A172 (cell line): ENCODE data around the gene EXOSC1. TPM values are rescaled to one million over a fixed set of nuclear protein-coding genes. Genes with fewer than 3 reads are reported as not detected.
"Not testable (repeated sequence)": the region's sequence is repeated elsewhere in the genome, so short reads cannot be mapped to it uniquely, and the experiment has no call there.

ENCODE experiments used
- DNase-seq: peaks from one replicate; pipeline ENCODE4 v3.0.0-alpha.2; 2015; ENCODE audit warnings: low spot score
- total RNA-seq: library from RNA; depleted of rRNA; stranded (reverse); fragments of >200 nt; shearing (Covaris generic); gene quantifications from 2 replicates; pipeline ENCODE4 v1.2.3, GENCODE V29; 2014; rRNA removed

Gene EXOSC1, protein sequence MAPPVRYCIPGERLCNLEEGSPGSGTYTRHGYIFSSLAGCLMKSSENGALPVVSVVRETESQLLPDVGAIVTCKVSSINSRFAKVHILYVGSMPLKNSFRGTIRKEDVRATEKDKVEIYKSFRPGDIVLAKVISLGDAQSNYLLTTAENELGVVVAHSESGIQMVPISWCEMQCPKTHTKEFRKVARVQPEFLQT
- 101 and 116 TPM in 2 replicates for total RNA-seq

DNA sequence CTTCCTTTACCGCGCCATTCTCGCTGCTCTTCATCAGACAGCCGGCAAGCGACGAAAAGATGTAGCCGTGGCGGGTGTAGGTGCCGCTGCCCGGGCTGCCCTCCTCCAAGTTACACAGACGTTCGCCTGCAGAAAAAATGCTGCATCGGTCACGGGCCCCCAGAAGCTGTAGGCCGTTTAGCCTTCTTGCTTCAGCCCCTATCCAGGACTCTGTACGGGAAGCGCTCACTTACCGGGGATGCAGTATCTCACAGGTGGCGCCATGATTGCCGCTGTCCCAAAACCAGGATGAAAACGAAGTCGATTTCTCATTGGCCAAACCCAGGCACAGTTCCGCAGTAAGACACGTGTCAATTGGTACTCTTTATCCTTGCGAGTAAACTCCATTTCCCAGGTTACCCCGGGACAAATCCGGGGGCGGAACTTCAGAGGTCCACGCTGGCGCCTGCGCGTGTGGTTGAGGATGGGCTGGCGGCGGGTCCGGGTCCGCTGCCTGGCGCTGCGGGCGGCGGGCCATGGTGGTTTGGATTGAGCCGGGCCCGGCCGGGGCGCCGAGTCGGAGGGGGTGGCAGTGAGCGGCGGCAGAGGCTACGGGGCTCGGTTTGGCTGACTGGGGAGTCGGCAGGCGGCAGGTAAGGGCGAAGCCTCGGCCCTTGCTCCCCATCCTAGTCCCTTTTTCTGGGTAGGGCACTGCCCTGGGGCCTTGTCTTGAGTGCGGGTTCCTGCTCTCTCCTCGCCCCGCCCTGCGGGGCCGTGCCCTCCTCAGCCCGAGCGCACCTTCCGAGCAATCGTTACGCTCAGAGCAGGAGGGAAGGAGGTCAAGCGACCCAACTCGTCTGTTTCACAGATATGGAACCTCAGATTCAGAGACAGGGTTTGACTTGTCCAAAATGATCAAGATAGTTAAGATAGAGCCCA, at the start of gene EXOSC1, which contains the start of gene ZDHHC16:
Gene EXOSC1 (minus strand): TSS at position 285 of the 918 bp plus-strand sequence. CDS start 21 bp downstream, at position 264.
Gene ZDHHC16 (plus strand): TSS at position 454 of the 918 bp plus-strand sequence. CDS start 5,501 bp downstream, outside the sequence.
- DNase-seq = peak; percentile 93

DNA sequence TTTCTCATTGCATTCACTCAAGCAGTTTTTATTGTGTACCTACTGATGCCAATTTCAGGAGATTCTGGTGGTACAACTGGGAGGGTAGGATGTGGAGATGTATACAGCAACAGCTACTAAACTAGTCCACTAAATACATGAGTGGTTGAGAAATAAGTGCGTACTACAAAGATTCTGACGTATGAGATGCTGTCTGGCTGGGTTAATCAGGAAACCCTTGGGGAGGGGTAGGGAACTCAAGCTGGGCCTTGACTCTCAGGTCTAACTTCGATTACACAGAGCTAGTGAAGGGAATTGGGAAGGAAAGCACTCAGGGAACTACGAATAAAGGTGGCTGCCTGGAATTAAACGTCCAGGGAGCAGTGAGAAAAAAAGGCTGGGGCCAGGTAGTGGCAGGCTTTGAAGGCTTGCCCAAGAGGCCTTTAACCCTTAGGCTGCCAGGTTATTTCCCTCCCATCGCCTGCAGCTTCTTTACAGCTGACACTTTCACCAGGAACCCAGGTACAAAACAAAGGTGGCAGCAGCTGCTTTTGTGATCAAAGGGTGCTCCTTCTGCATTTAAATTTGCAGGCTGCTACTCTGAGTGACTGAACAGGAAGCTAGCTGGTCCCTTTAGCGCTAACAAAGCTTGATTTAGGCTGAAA, 49.2 kb upstream of the EXOSC1 start:
- no peak for DNase-seq

DNA sequence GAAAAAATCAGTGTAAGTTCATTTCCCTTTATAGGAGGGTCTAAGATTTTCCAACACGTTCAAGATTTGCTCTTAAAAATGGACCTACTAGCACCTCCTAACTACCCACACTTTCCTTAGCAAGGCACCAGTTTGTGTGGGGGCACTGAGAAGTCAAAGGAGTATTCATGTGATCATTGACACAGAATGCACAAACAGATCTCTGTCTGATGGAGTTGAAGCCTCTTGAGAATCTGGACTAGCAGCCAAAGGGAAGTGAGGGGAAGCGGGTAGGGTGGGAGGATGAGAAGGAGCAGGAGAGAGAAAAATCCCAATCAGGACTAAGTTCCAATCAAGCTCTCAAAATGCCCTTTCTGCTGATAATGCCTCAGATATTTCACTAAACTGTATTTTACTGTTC, 48.3 kb upstream of the EXOSC1 start:
- DNase-seq = no peak

DNA sequence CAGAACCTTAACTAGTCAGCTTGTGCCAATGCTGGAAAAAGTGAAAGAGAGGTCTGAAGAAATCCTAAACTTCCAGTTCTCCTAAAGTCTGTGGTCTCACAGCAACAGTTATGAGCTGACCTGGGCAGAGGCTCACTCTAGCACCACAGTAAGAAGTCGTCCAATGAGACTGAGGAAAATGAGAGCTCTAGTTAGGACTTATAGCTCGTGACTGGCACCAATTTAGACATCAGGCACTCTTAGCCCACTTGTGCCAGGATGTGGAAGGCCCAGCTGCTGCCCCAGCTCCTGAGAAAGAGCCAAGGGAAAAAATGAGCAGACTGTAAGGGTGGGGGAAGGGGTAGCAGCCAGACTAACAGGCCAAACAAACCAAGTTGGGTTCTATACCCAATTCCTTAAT, 44.8 kb upstream of the EXOSC1 start:
- DNase-seq = no peak

DNA sequence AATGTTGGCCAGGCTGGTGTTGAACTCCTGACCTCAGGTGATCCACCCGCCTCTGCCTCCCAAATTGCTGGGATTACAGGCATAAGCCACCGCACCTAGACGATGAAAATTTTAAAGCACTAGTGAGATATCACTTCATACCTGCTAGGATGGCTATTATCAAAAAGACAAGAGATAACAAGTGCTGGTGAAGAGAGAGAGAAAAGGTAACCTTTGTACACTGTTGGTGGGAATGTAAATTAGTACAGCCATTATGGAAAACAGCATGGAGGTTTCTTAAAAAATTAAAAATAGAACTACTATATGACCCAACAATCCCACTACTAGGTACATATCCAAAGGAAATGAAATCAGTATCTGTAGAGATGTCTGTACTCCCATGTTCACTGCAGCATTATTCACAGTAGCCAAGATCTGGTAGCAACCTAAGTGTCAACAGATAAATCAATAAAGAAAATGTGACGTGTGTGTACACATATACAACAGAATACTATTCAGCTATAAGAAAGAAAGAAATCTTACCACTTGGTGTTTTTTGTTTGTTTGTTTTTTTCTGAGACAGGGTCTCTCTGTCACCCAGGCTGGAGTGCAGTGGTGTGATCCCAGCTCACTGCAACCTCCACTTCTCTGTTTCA, 40.0 kb upstream of the EXOSC1 start:
- DNase-seq = no peak

DNA sequence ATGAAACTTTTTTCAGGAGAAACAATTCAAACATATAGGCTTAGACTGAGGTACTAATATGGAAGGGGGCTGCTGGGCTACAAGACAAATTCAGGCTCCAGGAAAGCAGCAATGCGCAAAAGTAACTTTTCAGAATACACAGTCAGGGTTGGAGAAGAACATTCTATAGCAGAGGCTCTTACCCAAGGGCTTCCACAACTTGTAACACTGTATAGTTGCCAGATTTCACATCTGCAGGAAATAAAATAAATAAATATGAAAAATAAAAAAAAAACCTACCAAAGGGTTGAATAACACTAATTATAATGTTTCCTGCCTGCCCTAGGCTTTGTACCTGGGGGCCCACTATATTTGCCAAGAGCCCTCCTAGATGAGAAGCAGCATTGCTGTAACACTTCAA, 38.1 kb upstream of the EXOSC1 start:
- no peak for DNase-seq

DNA sequence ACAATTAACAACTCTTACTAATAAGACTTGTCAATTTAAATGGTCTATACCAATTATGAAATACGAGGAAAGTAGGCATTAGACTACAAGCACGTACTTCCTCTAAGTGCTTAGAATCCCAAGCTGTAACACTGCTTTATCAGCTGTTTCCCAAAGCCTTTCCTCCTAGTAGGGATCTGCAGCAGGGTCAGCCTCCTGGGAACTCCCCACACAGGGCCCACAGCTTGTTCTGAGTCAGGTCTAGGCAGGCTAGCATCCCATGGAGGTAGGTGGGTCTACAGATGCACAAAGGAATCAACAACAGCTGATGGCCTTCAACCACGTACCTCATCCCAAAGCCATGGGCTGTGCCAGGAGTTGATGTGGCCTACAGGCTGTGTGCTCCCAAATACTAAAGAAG, 37.7 kb upstream of the EXOSC1 start:
- no peak for DNase-seq

DNA sequence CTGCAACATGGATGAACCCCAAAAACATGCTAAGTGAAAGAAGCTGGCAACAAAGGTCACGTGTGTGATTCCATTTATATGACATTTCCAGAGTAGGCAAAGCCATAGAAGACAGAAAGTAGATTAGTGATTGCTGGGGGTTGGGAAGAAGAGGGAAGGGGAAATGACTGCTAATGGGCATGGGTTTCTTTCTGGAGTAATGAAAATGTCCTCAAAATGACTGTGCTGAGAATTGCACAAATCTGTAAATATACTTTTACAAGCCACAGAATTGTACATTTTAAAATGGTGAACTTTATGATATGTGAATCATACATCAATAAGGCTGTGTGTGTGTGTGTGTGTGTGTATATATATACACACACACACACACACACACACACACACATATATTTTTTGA, 36.6 kb upstream of the EXOSC1 start:
- DNase-seq = no peak

DNA sequence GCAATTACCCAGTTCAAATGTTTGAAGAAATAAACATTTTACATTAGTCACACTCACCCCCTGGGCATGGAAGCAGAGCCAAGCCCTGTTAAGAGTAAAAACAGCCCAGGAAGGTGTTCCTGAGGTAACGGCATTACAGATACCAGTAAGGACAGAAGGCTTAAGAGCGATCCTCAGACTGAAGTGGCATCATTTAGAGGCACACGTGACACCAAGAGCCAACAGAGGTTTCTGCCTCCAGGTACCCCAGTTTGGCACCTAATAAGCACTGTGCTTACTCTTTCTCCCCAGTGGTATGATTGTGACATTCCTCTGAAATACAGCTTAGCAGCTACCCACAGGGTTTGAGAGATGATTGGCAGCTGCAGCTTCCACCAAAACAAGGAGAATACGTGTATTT, 35.3 kb upstream of the EXOSC1 start:
- DNase-seq = no peak

DNA sequence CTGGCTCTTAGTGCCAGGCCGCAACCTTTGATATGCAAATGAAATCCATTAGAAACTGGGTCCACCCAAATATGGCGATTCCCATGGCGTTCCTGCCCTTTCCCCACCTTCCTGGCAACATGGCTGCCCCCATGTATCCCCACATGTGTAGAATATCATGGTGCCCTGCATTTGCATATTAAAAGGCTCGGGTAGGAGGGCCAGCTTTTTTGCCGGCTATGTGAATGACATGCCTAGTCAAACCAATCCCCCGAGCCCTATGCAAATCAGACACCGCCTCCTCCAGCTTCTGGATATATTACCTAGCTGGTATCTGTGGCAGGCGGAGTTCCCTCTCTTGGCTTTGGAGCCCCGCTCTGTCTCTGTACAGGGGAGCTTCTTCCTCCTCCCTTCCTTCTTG, 34.1 kb upstream of the EXOSC1 start:
- DNase-seq = no peak

DNA sequence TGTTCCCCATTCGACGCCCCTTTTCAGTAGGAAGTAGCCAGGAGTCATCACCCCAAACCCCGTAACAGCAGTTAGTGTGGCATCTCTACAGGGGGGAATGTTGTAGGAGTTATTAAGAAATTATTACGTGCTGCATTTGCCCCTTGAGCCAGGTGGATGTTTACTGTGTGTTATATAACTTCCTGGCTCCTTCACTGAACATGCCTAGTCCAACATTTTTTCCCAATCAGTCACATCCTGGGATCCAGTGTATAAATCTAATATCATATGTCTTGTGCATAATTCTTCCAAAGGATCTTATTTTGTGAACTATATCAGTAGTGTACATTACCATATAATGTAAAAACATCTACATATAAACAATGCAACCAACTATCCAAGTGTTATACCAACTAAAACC, 33.6 kb upstream of the EXOSC1 start:
- DNase-seq = not testable (repeated sequence)

DNA sequence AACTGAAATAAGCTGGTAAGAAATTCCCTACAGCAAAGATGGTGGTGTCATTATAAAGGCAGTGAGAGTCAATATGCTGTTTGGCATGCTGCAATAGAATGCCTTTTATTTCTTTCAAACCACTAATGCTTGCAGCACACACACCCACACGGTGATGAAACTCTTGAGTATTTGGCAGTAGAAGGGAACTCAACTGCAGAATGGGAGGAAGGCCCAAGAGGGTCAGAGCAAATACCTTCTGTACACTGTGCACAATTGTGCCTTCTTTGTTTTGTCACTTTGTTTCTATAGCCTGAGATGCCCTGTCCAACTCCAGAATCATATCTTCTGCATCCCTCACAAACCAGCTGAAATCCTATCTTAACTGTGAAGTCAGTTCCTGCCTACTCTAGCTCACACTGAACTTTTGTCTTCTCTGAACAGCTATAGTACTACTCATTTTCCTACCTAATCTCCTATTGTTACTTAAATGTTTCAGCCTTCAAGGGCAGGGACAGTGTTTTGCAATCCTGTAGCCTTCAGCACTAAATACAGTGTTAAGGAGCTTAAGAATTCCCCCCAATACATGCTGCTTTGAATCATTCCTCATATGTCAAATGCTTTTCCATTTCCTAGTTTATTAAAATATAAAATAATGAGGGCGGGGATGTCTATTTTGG, 30.3 kb upstream of the EXOSC1 start:
- no peak for DNase-seq

DNA sequence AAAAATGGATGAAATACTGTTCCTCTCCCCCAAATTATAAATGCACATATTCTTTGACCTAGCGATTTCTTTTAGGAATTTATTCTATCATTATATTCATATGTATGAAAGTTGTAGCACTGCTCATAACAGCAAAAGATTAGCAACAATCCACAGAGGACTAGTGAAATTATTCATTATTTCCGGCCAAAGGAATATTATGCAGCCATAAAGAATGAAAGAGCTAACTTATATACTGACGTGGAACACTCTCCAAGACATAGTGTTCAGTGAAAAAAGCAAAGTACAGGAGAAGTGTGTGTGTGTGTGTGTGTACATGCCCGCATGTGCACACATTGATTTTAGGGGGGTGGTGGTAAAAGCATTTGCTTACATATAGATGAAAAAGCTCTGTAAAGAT, 29.1 kb upstream of the EXOSC1 start:
- no peak for DNase-seq

DNA sequence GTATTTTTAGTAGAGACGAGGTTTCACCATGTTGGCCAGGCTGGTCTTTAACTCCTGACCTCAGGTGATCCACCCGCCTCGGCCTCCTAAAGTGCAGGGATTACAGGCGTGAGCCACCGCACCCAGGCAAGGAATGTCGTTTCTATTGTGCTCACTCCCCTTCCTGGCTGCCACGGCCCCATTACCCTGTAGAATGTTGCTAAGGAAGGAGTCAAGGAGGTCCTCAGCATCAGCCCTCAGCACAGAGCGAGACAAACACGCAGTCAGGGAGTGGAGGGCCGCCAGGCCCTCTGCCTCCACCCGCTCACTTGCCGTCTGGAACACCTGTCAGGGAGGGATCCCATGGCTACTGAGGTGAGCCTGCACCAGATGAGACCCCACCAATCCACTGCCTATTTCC, 23.0 kb upstream of the EXOSC1 start:
- not testable (repeated sequence) for DNase-seq

DNA sequence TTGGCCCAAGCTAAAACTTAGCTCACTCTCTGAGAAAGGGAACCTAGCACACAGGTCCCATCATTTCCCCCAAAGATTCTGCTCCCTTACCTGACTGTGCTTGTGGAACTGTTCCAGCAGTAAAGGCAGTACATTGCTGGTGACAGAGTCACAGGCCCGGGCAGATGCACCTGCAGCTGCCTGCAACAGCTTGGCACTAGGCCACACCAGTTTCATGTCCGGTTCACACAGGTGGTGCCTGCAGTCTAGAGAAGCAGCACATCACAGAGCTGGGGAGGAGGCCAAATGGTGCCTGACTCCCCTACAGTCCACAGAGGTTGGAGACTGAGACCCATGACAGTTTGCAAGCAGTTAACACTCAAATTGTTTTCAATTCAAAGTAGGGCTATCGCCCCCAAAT, 22.4 kb upstream of the EXOSC1 start:
- DNase-seq = no peak

DNA sequence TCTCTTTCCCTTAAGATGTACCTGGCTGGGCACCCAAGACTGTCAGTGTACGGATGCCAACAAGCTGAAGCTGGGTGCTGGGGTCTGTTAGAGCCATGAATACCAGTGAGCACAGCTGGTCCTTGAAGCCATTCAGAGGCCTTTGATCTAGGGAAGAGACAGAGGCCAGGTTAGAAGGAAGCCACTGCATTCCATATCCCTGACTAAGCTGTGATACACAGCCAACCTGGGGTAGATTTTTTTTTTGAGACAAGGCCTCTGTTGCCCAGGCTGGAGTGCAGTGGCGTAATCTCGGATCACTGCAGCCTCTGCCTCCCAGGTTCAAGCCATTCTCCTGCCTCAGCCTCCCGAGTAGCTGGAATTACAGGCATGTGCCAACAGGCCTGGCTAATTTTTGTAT, 20.9 kb upstream of the EXOSC1 start:
- DNase-seq = peak; percentile 58

DNA sequence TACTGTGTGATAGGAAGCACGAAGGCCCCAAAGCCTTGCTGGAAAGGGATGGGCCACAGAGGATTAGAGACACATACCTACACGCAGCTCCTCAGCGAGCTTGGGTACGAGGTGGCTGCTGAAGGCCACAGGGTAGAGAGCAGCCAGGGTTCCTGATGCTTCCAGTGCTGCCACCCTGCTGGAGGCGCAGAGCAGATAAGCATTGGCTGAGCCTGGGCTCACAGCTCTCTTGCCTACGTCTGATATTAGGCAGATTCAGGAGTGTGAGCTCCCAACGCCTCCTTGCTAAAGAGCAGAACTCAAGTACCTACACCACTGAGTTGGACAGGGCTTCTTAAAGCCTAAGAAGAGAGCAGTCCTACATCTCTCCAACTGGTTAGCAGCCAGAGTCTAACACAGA, 20.2 kb upstream of the EXOSC1 start:
- no peak for DNase-seq

DNA sequence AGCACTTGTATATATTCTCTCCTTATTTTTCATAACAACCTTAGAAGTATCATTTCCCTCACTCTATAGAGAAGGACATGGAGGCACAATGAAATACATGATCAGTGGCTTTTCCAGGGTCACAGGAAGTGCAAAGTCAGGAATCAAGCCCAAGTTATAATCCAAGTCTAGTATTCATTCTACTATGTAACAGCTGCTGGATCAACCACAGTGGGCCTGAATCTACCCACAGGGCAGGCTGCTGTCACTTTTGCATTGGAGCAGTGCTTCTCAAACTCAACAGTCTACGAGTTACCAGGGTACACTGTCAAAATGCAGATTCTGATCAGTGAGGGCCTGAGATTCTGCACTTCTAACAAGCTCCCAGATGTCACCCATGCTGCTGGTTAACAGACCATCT, 18.4 kb upstream of the EXOSC1 start:
- DNase-seq = no peak

DNA sequence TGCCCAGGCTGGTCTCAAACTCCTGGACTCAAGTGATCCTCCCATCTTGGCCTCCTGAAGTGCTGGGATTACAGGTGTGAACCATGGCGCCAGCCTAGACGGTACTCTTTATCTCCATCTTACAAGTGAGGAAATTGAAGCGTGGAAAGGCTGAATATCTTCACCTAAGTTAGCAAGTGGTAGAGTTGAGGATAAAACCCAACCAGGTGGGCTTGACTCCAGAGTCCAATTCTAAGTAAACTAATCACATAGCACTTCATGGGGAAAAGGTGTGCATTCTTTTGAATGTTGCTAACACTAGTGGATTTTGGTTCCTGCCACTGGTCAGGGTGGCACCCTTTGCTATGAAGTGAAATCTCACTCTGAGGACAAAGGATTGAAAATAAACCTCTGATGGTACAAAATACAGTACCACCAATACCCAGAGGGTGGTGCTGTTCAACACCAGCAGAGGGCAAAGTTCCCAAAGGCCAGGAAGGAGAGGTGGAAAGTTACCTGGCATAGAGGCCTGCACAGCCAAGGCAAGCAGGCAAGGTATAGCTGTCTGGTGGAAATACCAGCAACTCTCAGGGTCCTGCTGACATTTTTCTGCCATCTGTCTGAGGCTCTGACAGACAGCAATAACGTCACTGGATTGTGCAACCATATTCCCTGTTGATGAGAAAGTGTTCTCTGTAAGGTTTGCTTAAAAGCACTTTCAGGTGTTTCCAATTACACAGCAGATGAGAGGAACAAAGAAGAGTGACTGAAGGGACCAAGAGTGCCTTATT, 17.7 kb upstream of the EXOSC1 start:
- peak; percentile 47 for DNase-seq

DNA sequence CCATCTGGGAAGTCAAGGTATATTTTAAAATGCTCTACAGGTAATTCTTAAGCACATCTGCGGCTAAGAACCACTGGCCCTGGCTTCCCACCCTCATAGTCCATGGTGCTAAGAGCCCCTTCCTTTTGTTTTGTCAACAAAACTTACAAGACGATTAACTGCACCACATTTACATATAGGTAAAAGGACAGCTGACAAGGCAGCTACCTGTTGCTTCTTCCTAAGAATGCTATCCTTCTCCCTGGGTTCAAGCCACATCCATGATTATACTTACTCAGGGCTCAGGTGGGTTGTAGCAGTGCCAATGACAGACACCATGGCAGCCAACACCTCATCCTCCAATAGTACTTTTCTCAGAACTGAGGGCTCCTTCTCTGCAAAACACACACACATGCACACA, 16.5 kb upstream of the EXOSC1 start:
- no peak for DNase-seq

DNA sequence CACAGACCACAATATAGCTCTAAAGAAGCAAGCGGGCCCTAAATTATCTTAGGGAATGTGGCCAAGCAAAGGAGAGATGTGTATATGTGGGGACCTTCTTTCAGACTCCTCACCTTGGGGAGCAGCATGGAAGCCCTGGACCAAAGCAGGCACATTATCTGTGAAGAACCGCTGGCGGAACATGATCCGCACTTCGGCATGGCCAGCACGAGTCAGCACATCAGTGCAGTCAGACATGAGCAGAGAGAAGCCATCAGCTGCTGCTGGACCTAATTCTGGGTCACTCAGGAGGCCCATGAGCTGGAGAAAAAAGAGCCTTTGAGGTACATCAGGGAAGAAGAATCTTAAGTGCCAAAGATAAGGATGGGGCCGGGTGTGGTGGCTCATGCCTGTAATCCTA, 14.1 kb upstream of the EXOSC1 start:
- DNase-seq = no peak
